WTC11 (cell line): ENCODE measurements around the gene CRX. TPM values are rescaled to one million over a fixed set of nuclear protein-coding genes. Genes with fewer than 3 reads are reported as not detected.

Source experiments
- ATAC-seq: fragments of 200-7000 bp; cut with Tn5 transposase; 2 replicates; pipeline ENCODE4 v1.10.0; 2021; ENCODE audit warnings: mild to moderate bottlenecking, moderate library complexity
- CTCF ChIA-PET: fragments of 300-600 bp; sonication (Branson Sonifier 250); formaldehyde crosslinking; loops from one replicate; lab custom pipeline; 2021; ENCODE audit warnings: antibody characterized with exemption; lab: Charles Lee
- POLR2A ChIA-PET: fragments of 350-600 bp; sonication (Branson Sonifier 250); formaldehyde crosslinking; loops from one replicate; lab custom pipeline; 2021; ENCODE audit warnings: antibody characterized with exemption; lab: Charles Lee
- DNase-seq: peaks from one replicate; pipeline ENCODE4 v3.0.0; 2021; ENCODE audit warnings: low spot score
- H3K27ac Mint-ChIP-seq: 2 replicates; pipeline ENCODE4 v1.8.0; 2021; ENCODE audit warnings: mixed read lengths
- H3K27me3 Mint-ChIP-seq: 2 replicates; pipeline ENCODE4 v1.8.0; 2021; ENCODE audit warnings: low read depth, mild to moderate bottlenecking, moderate library complexity, mixed read lengths
- H3K36me3 Mint-ChIP-seq: 2 replicates; pipeline ENCODE4 v1.8.0; 2021; ENCODE audit warnings: mixed read lengths
- H3K4me1 Mint-ChIP-seq: 2 replicates; pipeline ENCODE4 v1.8.0; 2022; ENCODE audit warnings: mixed read lengths
- H3K4me3 Mint-ChIP-seq: 2 replicates; pipeline ENCODE4 v1.8.0; 2021; ENCODE audit warnings: mild to moderate bottlenecking, moderate library complexity, mixed read lengths
- H3K9me3 Mint-ChIP-seq: 2 replicates; pipeline ENCODE4 v1.8.0; 2021; ENCODE audit warnings: mixed read lengths
- ATF1 ChIP-seq: sonication (generic); formaldehyde crosslinking; IDR thresholded peaks from 2 replicates; pipeline ENCODE4 v1.8.1; 2023; ENCODE audit warnings: mild to moderate bottlenecking, moderate library complexity, missing genetic modification reagents
- E2F4 ChIP-seq: sonication (generic); formaldehyde crosslinking; IDR thresholded peaks from 2 replicates; pipeline ENCODE4 v1.8.1; 2022; ENCODE audit warnings: low read depth, mild to moderate bottlenecking, moderate library complexity, missing genetic modification reagents, borderline replicate concordance
- ELF4 ChIP-seq: sonication (generic); formaldehyde crosslinking; IDR thresholded peaks from 2 replicates; pipeline ENCODE4 v1.8.1; 2022; ENCODE audit warnings: low read depth, mild to moderate bottlenecking, moderate library complexity, missing genetic modification reagents
- ESRRA ChIP-seq: sonication (generic); formaldehyde crosslinking; IDR thresholded peaks from 2 replicates; pipeline ENCODE4 v1.8.1; 2022; ENCODE audit warnings: mild to moderate bottlenecking, missing genetic modification reagents, borderline replicate concordance
- FOXK1 ChIP-seq: sonication (generic); formaldehyde crosslinking; IDR thresholded peaks from 2 replicates; pipeline ENCODE4 v1.8.0; 2022; ENCODE audit warnings: mild to moderate bottlenecking, moderate library complexity, missing genetic modification reagents
- FOXP1 ChIP-seq: sonication (generic); formaldehyde crosslinking; IDR thresholded peaks from 2 replicates; pipeline ENCODE4 v1.8.0; 2022; ENCODE audit warnings: missing genetic modification reagents, mild to moderate bottlenecking, moderate library complexity, borderline replicate concordance
- JUN ChIP-seq: sonication (generic); formaldehyde crosslinking; IDR thresholded peaks from 2 replicates; pipeline ENCODE4 v1.8.0; 2023; ENCODE audit warnings: mild to moderate bottlenecking, missing genetic modification reagents
- NFYB ChIP-seq: sonication (generic); formaldehyde crosslinking; conservative IDR thresholded peaks from 2 replicates; pipeline ENCODE4 v1.8.0; 2022; ENCODE audit warnings: low read depth, missing genetic modification reagents
- NR3C1 ChIP-seq: sonication (generic); formaldehyde crosslinking; conservative IDR thresholded peaks from 2 replicates; pipeline ENCODE4 v1.8.1; 2023; ENCODE audit warnings: low read depth, mild to moderate bottlenecking, missing genetic modification reagents
- PREB ChIP-seq: sonication (generic); formaldehyde crosslinking; IDR thresholded peaks from 2 replicates; pipeline ENCODE4 v1.8.1; 2022; ENCODE audit warnings: mild to moderate bottlenecking, missing genetic modification reagents, moderate library complexity, borderline replicate concordance
- RELA ChIP-seq: sonication (generic); formaldehyde crosslinking; IDR thresholded peaks from 2 replicates; pipeline ENCODE4 v1.8.1; 2022; ENCODE audit warnings: missing genetic modification reagents, mild to moderate bottlenecking, borderline replicate concordance
- SP1 ChIP-seq: sonication (generic); formaldehyde crosslinking; conservative IDR thresholded peaks from 2 replicates; pipeline ENCODE4 v1.8.1; 2022; ENCODE audit warnings: missing genetic modification reagents
- TEAD1 ChIP-seq: sonication (generic); formaldehyde crosslinking; IDR thresholded peaks from 2 replicates; pipeline ENCODE4 v1.8.0; 2022; ENCODE audit warnings: mild to moderate bottlenecking, missing genetic modification reagents
- TP53 ChIP-seq: sonication (generic); formaldehyde crosslinking; IDR thresholded peaks from 2 replicates; pipeline ENCODE4 v1.8.1; 2023; ENCODE audit warnings: mild to moderate bottlenecking, missing genetic modification reagents
- USF1 ChIP-seq: sonication (generic); formaldehyde crosslinking; IDR thresholded peaks from 2 replicates; pipeline ENCODE4 v1.8.0; 2022; ENCODE audit warnings: mild to moderate bottlenecking, missing genetic modification reagents
- USF2 ChIP-seq: sonication (generic); formaldehyde crosslinking; IDR thresholded peaks from 2 replicates; pipeline ENCODE4 v1.8.1; 2023; ENCODE audit warnings: mild to moderate bottlenecking, missing genetic modification reagents, moderate library complexity
- ZNF121 ChIP-seq: sonication (generic); formaldehyde crosslinking; IDR thresholded peaks from 2 replicates; pipeline ENCODE4 v1.8.0; 2023; ENCODE audit warnings: missing genetic modification reagents
- ZNF138 ChIP-seq: sonication (generic); formaldehyde crosslinking; conservative IDR thresholded peaks from 2 replicates; pipeline ENCODE4 v1.8.1; 2022; ENCODE audit warnings: mild to moderate bottlenecking, moderate library complexity, missing genetic modification reagents
- ZNF263 ChIP-seq: sonication (generic); formaldehyde crosslinking; IDR thresholded peaks from 2 replicates; pipeline ENCODE4 v1.8.1; 2022; ENCODE audit warnings: low read depth, mild to moderate bottlenecking, moderate library complexity, missing genetic modification reagents
- ZSCAN18 ChIP-seq: fragments of 250-450 bp; sonication (Bioruptor Pico); IDR thresholded peaks from 2 replicates; pipeline ENCODE4 v2.1.2; 2022; ENCODE audit warnings: mild to moderate bottlenecking, moderate library complexity
- total RNA-seq: library from RNA; stranded (reverse); gene quantifications from 3 replicates; pipeline ENCODE4 v1.2.3, GENCODE V29; 2021
- TF ChIP-seq, protein P1 (sequence below): sonication (generic); formaldehyde crosslinking; IDR thresholded peaks from 2 replicates; pipeline ENCODE4 v1.8.1; 2022; ENCODE audit warnings: mild to moderate bottlenecking, moderate library complexity, missing genetic modification reagents
- TF ChIP-seq, protein P2 (sequence below): fragments of 250-450 bp; sonication (Bioruptor Pico); IDR thresholded peaks from 2 replicates; pipeline ENCODE4 v1.9.0; 2021; ENCODE audit warnings: mild to moderate bottlenecking

CRX gene
- total RNA-seq, 1 experiment from 2014 or later = 0.17 TPM

DNA sequence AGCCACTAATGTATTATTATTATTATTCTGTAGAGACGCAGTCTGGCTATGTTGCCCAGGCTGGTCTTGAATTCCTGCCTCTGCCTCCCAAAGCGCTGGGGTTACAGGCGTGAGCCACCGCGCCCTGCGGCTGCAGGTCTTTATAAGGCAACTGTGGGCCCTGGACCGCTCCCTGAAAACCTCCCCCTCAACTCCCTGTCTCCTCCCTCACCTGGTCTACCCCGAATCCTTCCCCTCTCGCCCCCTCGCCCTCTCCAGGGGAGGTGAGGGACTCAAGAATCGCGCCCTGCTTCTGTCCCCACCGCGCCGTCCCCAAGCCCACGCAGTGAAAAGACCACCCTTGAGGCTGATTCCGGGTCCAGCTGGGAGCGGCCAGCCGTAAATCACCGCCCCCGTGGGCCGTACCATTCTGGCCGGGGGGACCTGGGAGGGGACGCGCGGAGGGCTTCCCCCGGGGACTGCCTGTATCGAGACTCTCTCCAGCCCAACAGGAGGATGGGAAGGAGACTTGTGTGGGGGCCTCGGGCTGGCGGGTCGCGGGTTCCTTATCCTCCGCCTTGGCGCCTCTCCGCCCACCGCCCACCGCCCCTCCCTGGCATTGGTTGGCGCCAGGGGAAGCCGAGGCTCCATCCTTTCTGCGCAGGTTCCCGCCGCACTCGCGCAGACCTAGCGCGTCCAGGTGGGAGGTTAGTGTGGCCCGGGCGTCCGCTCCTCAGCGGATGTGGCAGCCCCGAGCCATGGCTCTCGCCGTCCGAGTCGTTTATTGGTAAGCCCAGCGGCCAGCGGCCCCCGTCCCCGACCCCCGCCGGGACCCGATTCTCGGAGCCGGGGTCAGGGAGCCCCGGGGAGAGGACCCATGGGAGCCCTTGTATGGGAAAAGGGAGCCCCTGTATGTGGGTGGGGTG lies 43.4 kb upstream of the CRX start, which contains the start of gene SELENOW (continued):
- TF ChIP-seq, protein P1, sequence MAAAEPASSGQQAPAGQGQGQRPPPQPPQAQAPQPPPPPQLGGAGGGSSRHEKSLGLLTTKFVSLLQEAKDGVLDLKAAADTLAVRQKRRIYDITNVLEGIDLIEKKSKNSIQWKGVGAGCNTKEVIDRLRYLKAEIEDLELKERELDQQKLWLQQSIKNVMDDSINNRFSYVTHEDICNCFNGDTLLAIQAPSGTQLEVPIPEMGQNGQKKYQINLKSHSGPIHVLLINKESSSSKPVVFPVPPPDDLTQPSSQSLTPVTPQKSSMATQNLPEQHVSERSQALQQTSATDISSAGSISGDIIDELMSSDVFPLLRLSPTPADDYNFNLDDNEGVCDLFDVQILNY (CRISPR knock-in tag) = peak; percentile 73
- TF ChIP-seq ZNF121 (CRISPR knock-in tag) = peak; percentile 96
- TF ChIP-seq NFYB = no peak
- peak; percentile 28; the same call in 1 of the 2 replicates for TF ChIP-seq ZNF138 (CRISPR knock-in tag)
- TF ChIP-seq FOXK1 = peak; percentile 64
- 0 out of 2 replicates have a peak, but pooled peaks have one; percentile 13 for TF ChIP-seq PREB (CRISPR knock-in tag)
- TF ChIP-seq, protein P2, sequence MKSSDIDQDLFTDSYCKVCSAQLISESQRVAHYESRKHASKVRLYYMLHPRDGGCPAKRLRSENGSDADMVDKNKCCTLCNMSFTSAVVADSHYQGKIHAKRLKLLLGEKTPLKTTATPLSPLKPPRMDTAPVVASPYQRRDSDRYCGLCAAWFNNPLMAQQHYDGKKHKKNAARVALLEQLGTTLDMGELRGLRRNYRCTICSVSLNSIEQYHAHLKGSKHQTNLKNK (CRISPR knock-in tag) = no peak
- TF ChIP-seq TP53 = peak; percentile 67; the same call in 1 of the 2 replicates
- no peak for TF ChIP-seq ELF4 (CRISPR knock-in tag)

DNA sequence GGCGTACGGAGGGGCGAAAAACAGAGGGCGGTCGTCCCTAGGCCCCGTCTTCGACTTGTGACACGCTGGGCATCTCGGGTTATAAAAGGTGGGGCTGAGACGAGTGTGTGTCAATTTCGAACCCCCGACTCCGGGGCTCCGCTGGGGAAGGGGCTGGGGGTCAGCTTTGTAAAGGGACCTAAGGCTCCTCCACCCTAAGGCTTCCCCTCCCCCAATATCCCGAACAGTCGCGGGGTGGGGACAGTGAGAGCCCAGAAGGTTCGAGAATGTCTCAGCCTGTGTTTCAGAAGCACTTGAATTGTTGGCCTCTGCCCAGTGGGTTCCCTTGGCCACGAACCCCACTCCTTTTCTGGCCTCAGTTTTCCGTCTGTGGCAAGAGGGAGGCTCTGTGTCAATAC lies 42.8 kb upstream of the CRX start:
- H3K9me3 Mint-ChIP-seq = no peaks in the 10 kb centered on the region
- H3K36me3 Mint-ChIP-seq = peaks cover 32% of the 10 kb centered on the region
- no peak for DNase-seq
- H3K4me3 Mint-ChIP-seq = peak overlapping the region; percentile 92
- H3K4me1 Mint-ChIP-seq = peaks cover 32% of the 10 kb centered on the region
- POLR2A ChIA-PET = interaction anchor here (0.5 to 1.2 kb wide), 3 partner anchors 9 to 42 kb away, joined by 3 to 4 read pairs (median 4); no protein-coding TSS in a partner anchor
- no peak for ATAC-seq
- no peaks in the 10 kb centered on the region for H3K27me3 Mint-ChIP-seq
- H3K27ac Mint-ChIP-seq = peak overlapping the region; percentile 65; the same call in 1 of the 2 replicates
- no peak for TF ChIP-seq NFYB
- TF ChIP-seq ZNF263 (CRISPR knock-in tag) = no peak
- TF ChIP-seq JUN (CRISPR knock-in tag) = peak; percentile 58; the same call in 1 of the 2 replicates
- TF ChIP-seq ATF1 = no peak
- no peak for TF ChIP-seq TEAD1 (CRISPR knock-in tag)
- no peak for TF ChIP-seq USF2 (CRISPR knock-in tag)
- no peak for TF ChIP-seq RELA (CRISPR knock-in tag)
- no peak for TF ChIP-seq ESRRA (CRISPR knock-in tag)
- TF ChIP-seq, all 79 proteins: peak for 1
- CTCF ChIA-PET = interaction anchor here (1.2 to 1.6 kb wide), 4 partner anchors 9 to 66 kb away, joined by 3 to 7 read pairs (median 4); no protein-coding TSS in a partner anchor

GRCh38 chr19:47779524-47780214 lies 42.1 kb upstream of the CRX start:
- DNase-seq (no peak), ATAC-seq (no peak)
- ChIA-PET CTCF (interaction anchor here (0.5 to 1.6 kb wide), 5 partner anchors 9 to 67 kb away, joined by 3 to 9 read pairs (median 4); no protein-coding TSS in a partner anchor), POLR2A (interaction anchor here (0.7 to 1.2 kb wide), 2 partner anchors 9 to 14 kb away, joined by 3 to 4 read pairs; no protein-coding TSS in a partner anchor)
- Mint-ChIP-seq H3K4me3 (peak overlapping the region; percentile 92), H3K27me3 (no peaks in the 10 kb centered on the region), H3K36me3 (peaks cover 39% of the 10 kb centered on the region), H3K27ac (peak overlapping the region; percentile 65), H3K9me3 (no peaks in the 10 kb centered on the region), H3K4me1 (peaks cover 30% of the 10 kb centered on the region)
- TF ChIP-seq ZSCAN18 (CRISPR knock-in tag) (no peak), USF1 (CRISPR knock-in tag) (no peak), SP1 (no peak), FOXP1 (CRISPR knock-in tag) (no peak), USF2 (CRISPR knock-in tag) (no peak), E2F4 (CRISPR knock-in tag) (no peak), NR3C1 (CRISPR knock-in tag) (no peak), ESRRA (CRISPR knock-in tag) (no peak)
